Hematopoietic multipotent progenitor cell treated with erythropoietin and hydrocortisone succinate and interleukin-3 and kit ligand, for 17 days (in vitro differentiated cells): Measurements from ENCODE around the gene ZCCHC12.
"Not testable (repeated sequence)": the region's sequence is repeated elsewhere in the genome, so short reads cannot be mapped to it uniquely, and the experiment has no call there.

Source experiments
- DNase-seq: peaks from one replicate; pipeline ENCODE4 v3.0.0-alpha.2; 2015; ENCODE audit warnings: low spot score

ZCCHC12 gene

GRCh38 chrX:118823263-118824172 lies at the start of gene ZCCHC12:
Gene ZCCHC12, plus strand, starts transcription at chrX:118823824. Its CDS starts 1,421 bp downstream, at chrX:118825245.
- no peak for DNase-seq

GRCh38 chrX:118779581-118779980 lies 44.0 kb upstream of the ZCCHC12 start:
- DNase-seq = no peak

GRCh38 chrX:118780509-118780908 lies 43.1 kb upstream of the ZCCHC12 start:
- no peak for DNase-seq

- DNase-seq = no peak
Observed at GRCh38 chrX:118780911-118781310, 42.7 kb upstream of the ZCCHC12 start.

GRCh38 chrX:118795528-118796280 lies 27.9 kb upstream of the ZCCHC12 start:
- no peak for DNase-seq

- DNase-seq = no peak
Observed at GRCh38 chrX:118802857-118803256, 20.8 kb upstream of the ZCCHC12 start.

- DNase-seq = peak; percentile 4
Observed at GRCh38 chrX:118807151-118808017, 16.2 kb upstream of the ZCCHC12 start.

GRCh38 chrX:118817257-118817656 lies 6.4 kb upstream of the ZCCHC12 start:
- not testable (repeated sequence) for DNase-seq

GRCh38 chrX:118824173-118824730 lies 628 bp downstream of the ZCCHC12 start:
- DNase-seq = no peak

- DNase-seq = no peak
Observed at GRCh38 chrX:118825227-118825626, 1.6 kb downstream of the ZCCHC12 start.

GRCh38 chrX:118839334-118839958 lies 15.8 kb downstream of the ZCCHC12 start:
- peak; percentile 44 for DNase-seq

- peak; percentile 5 for DNase-seq
Observed at GRCh38 chrX:118847676-118848075, 24.1 kb downstream of the ZCCHC12 start.

GRCh38 chrX:118853596-118853995 lies 30.0 kb downstream of the ZCCHC12 start:
- no peak for DNase-seq

GRCh38 chrX:118855681-118856310 lies 32.2 kb downstream of the ZCCHC12 start:
- DNase-seq = no peak

GRCh38 chrX:118857006-118857405 lies 33.4 kb downstream of the ZCCHC12 start:
- DNase-seq = no peak

GRCh38 chrX:118861338-118861737 lies 37.7 kb downstream of the ZCCHC12 start:
- DNase-seq = no peak

GRCh38 chrX:118862091-118862490 lies 38.5 kb downstream of the ZCCHC12 start:
- no peak for DNase-seq

- no peak for DNase-seq
Observed at GRCh38 chrX:118862979-118863378, 39.4 kb downstream of the ZCCHC12 start.

GRCh38 chrX:118864063-118864635 lies 40.5 kb downstream of the ZCCHC12 start:
- no peak for DNase-seq

GRCh38 chrX:118865231-118865630 lies 41.6 kb downstream of the ZCCHC12 start:
- DNase-seq = no peak
